A549 treated with RU486 at 1 μM for 4 hours (cell line): ENCODE results near the gene SV2C. TPM values are rescaled to one million over a fixed set of nuclear protein-coding genes. Genes with fewer than 3 reads are reported as not detected.

Source experiments
- total RNA-seq: library from RNA; stranded (reverse); fragments of 200-300 nt; extraction: Qiagen RNA extraction; gene quantifications from 5 replicates; pipeline ENCODE4 v1.2.3, GENCODE V29; 2022; ENCODE audit warnings: low read depth

The SV2C gene
- total RNA-seq, result 0.02 TPM in 1 of 5 replicates, not detected in the others

GRCh38 chr5:76082772-76083554 lies at the start of gene SV2C:
TSS of gene SV2C (plus strand) at chr5:76083383. CDS start at chr5:76131751, 48,368 bp downstream.

GRCh38 chr5:76402886-76403765 lies 319.9 kb downstream of the SV2C start, which contains the start of gene IQGAP2:
TSS of gene IQGAP2 (plus strand) at chr5:76403285. CDS start at chr5:76403546, 261 bp downstream.

